Epidermal melanocyte (primary cell): ENCODE measurements around the gene YWHAG.
"Not testable (repeated sequence)": the region's sequence is repeated elsewhere in the genome, so short reads cannot be mapped to it uniquely, and the experiment has no call there.

Experiments used
- DNase-seq: peaks from one replicate; pipeline ENCODE4 v3.0.0; 2011; ENCODE audit warnings: low spot score; ENCODE audit not compliant: insufficient read length

The YWHAG gene

DNA sequence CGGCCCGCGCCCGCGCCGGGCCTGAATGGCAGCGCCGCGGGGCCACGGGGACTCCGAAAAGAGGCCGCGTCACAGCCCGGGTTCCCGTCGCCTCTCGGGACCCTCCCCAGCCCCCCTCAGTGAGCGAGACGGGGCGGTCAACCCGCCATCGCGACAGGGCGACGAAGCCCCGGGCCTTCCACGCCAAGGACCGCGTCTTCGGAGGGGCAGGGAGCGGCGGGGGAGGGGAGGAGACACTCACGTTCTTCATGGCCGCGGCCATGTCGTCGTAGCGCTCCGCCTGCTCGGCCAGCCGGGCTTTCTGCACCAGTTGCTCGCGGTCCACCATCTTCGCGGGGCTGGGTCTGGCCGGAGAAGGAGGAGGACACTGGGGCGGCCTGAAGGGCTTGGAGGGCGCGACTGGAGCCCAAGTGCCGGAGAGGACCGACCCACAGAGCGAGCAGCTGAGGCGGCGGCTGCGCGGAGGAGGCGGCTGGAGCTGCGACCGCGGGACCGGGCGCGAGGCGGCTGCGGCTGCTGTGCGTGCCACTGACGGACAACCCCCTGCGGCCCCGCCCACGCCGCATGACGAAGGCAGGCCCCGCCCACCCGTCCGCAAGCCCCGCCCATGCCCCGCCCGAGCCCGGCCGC, at the start of gene YWHAG:
TSS of gene YWHAG (minus strand) at position 511 of the 630 bp plus-strand sequence. CDS start at position 328, 183 bp downstream.
- DNase-seq: peak; percentile 53

DNA sequence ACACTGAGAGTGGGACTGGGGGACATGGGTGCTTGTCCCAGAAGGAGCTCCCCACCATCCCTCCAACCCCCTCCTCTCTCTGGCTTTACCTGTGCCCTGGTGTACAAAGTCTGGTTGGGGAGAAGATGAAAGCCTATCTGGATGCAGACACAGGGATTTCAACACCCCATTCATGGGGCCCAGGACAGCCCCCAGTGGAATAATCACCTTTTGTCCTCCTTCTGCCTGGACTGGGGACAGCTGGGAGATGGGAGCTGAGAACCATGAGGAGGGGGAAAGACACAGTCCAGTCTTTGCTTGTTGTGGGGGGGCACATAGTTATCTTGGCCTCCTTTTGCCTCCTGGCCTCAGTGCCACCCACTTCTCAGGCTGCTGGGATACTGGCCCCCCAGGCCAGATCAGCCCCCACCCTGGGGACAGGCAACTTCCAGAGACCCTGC, 49.4 kb upstream of the YWHAG start:
- DNase-seq: no peak

DNA sequence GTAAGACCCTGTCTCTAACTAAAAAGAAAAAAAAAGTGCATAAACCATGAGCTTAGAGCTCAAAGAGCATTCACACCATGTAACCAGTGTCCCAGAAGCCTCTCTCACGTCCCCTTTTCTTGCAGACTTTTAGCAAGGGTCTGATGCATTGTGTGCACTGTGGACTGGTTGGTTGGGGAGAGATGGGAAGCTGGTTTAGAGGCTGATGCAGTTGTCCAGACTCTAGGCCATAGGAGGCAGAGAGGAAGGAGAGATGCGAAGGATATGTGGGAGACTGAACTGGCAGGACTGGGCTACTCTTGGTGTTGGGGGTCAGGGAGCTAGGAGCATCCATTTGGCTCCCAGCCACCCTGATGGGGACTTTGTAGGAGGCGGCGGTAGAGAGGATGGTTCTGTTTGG, 48.9 kb upstream of the YWHAG start:
- DNase-seq: no peak

DNA sequence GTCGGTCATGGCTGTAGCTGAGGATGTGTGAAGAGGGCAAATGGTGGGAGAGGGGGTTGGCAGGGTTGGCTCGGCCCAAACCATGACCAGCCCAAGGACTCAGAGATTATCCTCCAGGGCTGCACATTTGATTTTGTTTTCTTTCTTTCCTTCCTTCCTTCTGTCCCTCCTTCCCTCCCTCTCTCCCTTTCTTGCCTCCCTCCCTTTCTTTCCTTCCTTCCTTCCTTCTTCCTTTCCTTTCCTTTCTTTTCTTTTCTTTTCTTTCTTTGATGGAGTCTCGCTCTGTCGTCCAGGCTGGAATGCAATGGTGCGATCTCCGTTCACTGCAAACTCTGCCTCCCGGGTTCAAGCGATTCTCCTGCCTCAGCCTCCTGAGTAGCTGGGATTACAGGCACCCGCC, 46.9 kb upstream of the YWHAG start:
- no peak for DNase-seq

DNA sequence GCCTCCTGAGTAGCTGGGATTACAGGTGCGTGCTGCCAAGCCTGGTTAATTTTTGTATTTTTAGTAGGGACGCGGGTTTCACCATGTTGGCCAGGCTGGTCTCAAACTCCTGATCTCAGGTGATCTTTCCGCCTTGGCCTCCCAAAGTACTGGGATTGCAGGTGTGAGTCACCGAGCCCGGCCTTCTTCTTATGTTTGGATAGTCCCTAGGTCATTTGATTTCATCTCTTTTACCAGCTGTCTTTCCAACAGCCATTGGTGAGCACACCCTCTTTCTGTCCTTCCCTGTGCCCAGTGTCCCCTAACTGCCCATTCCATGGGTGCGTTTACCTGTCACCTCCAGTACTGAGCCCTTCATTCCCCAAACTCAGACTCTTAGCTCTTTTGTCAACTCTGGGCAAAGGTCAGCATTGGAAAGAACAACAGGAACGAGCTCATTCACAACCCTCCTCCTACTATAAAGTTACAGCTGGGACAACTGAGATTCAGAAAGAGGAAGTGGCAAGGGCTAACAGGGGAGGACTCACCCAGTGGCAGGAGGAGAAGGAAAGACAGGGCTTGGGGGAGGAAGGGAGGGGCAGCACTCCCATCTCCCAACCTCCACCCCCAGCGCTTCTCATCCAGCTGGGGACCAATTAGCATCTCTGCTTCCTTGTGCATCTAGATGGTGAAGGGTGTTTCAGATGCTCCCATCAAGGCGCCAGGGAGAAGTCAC, 45.1 kb upstream of the YWHAG start:
- DNase-seq: no peak

DNA sequence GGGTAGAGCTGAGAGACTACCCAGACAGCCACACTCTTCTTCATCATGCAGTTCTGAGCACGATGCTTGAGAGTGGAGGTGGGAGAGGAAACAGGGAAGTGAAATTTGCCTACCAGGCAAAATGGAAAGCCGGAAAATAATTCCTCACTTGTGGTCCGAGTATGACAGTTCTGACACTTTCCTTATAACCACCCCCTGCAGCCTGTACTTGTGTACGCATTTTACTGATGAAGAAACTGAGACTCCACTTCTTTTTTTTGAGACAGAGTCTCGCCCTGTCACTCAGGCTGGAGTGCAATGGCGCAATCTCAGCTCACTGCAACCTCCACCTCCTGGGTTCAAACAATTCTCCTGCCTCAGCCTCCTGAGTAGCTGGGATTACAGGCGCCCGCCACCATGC, 44.3 kb upstream of the YWHAG start:
- DNase-seq: not testable (repeated sequence)

DNA sequence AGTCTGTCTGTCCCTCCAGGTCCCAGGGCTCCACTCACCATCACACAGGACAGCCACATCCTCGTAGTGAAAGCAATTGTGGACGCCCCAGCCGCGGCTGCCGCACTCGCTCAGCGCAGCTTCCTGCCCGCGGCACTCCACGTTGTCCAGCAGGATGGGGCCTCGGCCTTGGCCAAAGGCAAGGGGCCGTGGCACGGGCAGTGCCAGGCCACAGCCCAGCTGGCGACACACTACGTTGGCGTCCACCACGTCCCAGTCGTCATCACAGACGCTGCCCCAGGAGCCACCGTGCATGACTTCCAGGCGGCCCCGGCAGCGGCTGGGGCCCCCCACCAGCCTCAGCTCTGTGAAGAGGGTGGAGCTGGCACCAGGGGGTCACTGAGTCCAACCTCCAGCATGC, 41.5 kb upstream of the YWHAG start:
- no peak for DNase-seq

DNA sequence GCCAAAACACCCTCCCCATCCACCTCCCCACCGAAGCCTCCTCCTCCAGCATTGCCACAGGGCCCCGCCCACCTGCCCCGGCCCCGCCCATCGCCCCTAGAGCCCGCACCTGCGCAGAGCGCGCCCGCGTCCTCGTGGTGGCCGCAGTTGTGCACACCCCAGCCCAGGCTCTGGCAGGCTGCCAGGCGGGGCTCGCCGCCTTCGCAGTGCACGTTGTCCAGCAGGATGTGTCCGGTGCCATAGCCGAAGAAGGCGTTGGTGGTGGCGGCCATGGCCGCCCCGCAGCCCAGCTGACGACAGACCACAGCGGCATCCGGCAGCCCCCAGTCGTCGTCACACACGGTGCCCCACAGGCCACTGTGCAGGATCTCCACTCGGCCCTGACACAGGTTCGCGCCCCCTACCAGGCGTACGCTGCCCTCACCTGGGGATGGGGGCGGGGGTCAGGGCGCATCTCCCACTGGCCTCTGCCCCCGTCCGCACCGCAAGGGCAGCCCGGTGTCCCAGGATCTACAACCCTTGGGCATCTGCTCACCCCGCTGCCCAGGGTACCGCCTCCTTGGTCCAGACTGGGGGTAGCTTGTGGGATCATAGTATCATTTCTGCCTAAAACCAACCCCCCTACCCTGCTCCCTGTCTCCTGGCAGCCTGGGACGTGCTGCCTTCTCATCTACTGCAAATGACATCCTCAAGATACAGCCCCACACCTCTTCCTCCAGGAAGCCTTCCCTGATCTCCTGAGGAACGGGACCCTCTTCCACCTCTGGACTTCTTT, 38.8 kb upstream of the YWHAG start:
- peak; percentile 43 for DNase-seq

DNA sequence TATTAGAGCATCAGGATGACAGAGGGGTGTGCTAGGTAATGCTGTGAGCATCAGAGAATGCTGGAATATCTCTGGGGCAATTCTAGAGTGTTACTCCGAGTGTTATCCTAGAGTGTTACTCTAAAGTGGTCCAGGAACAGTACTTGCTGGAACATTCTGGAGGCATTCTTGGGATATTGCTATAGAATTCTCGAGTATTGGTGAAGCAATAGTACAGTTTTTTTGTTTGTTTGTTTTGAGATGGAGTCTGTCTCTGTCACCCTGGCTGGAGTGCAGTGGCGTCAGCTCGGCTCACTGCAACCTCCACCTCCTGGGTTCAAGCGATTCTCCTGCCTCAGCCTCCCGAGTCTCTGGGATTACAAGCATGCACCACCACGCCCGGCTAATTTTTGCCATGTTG, 38.1 kb upstream of the YWHAG start:
- no peak for DNase-seq

DNA sequence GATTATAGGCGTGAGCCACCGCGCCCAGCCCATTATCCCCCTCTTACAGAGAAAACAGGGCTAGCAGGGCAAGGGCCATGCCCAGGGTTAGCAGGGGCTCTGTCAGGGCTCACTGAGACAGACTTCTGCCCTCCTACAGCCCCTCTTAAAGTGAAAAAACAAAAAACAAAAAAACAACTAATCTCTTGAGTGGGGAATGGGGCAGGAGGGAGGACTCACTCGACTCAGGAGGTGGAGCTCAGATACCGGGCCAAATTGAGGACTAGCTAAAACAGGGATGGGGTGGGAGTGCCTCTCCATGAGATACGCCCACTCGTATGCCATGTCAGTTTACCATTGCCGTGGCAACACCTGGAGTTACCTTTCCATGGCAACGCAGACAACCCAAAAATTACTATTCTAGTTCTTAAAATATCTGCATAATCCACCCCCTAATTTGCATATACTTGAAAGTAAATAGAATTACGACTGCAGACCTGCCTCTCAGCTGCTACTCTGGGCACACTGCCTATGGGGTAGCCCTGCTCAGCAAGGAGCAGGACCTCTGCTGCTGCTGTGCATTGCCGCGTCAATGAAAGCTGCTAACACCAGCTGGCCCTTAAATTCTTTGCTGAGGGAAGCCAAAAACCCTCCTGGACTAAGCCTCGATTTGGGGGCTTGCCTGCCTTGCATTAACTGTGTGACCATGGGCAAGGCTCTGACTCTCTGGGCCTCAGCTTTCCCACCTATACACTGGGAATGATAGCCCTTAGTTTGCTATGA, 37.4 kb upstream of the YWHAG start:
- no peak for DNase-seq

DNA sequence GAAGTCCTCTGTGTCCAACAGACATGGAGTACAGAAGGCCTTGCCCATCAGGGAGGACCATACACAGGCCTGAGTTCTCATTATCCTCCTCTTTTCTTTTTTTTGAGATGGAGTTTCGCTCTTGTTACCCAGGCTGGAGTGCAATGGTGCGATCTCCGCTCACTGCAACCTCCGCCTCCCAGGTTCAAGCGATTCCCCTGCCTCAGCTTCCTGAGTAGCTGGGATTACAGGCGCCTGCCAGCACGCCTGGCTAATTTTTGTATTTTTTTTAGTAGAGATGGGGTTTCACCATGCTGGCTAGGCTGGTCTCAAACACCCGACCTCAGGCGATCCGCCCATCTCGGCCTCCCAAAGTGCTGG, 36.8 kb upstream of the YWHAG start:
- not testable (repeated sequence) for DNase-seq

DNA sequence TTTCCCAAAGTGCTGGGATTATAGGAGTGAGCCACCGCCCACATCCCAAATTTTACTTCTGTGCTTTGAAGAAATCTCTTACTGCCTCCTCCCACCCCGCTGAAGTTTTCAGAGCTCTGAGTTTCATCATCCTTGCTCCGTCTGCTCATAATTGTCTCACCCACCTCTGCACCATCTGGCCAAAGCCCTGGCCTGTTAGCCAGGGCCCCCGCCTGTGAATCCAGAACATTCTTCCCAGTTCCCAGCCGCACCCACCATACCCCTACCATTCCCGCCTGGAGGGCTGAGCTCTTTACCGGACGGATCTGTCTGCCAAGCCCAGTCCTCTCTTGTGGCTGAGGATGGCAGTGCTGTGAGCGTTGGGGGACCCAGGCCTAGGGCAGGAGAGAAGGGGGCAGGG, 36.2 kb upstream of the YWHAG start:
- no peak for DNase-seq

DNA sequence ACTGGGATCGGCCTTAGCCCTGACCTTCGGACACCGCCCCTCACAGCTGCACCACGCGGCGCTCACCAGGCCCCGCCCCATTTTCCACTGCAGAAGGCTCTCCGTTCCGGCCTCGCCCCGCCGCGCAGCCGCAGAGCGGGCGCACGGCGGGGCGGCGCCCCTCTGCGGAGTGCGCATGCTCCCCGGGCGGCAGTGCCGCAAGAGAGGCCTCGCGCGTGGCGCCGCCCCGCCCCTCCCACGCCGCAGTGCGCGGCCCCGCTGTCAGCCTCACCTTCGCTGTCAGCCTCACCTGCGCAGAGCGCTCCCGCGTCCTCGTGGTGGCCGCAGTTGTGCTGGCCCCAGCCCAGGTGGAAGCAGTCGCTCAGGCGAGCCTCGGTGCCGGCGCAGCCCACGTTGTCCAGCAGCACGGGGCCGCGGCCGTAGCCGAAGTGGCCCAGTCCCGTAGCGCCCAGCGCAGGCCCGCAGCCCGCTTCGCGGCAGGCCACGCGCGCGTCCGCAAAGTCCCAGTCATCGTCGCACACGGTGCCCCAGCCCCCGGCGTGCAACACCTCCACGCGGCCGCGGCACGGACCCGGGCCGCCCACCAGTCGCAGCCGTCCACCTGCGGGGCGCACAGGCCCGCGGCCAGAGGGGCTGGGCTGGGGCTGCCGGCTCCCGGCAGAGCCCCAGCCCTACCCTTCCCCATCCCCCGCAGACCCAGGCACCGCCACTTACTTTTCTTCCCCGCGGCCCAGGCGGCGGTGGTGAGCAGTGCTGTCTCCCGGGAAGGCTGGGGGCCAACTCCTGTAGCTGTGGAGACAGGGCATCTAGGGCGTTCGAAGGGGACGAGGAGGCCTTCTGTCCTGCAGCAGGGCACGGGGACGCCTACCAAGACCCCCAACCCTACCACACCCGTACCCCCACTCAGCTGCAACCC, 34.6 kb upstream of the YWHAG start:
- peak; percentile 97 for DNase-seq

DNA sequence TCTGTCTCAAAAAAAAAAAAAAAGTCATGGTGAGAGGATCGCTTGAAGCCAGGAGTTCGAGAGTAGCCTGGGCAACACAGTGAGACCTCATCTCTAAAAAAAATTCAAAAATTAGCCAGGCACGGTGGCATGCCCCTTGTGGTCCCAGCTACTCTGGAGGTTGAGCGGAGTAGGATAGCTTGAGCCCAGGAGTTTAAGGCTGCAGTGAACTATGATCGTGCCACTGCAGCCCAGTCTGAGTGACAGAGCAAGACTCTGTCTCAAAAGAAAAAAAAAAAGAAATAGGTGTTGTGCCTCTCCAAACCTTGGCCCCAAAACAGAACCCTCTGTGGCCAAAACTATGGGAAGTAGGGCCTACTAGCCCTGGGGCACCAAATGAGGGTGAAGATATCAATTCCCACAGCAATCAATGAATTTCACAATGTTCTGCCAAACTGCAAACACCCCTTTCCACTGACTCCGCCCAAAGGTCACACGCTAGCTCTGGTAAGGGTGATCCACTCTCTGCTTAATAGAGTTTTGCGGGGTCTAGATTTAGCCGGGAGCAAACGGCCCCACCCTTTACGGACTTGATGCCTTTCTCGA, 33.8 kb upstream of the YWHAG start:
- no peak for DNase-seq

DNA sequence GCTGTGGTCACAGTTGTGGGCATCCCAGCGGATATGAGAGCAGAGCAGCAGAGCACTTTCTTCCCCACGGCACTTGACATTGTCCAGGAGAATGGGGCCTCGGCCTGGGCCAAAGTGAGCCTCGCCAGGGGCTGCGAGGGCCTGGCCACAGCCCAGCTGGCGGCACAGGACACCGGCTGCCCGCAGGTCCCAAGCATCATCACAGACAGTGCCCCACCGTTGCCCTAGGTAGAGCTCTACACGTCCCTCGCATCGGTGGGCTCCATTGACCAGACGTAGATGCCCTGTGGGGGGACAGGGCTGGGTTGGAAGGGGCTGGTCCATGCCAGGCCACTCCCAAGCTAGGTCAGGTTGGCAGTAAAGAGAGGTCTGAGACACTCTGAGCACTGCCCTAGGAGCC, 31.3 kb upstream of the YWHAG start:
- no peak for DNase-seq

DNA sequence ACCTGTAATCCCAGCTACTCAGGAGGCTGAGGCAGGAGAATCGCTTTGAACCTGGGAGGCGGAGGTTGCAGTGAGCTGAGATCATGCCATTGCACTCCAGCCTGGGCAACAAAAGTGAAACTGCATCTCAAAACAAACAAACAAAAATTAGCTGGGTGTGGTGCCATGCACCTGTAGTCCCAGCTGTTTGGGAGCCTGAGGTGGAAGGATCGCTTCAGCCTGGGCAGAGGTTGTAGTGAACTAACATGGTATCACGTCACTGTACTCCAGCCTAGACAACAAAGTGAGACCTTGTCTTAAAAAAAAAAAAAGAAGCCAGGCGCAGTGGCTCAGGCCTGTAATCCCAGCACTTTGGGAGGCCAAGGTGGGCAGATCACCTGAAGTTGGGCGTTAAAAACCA, 29.0 kb upstream of the YWHAG start:
- DNase-seq: not testable (repeated sequence)

DNA sequence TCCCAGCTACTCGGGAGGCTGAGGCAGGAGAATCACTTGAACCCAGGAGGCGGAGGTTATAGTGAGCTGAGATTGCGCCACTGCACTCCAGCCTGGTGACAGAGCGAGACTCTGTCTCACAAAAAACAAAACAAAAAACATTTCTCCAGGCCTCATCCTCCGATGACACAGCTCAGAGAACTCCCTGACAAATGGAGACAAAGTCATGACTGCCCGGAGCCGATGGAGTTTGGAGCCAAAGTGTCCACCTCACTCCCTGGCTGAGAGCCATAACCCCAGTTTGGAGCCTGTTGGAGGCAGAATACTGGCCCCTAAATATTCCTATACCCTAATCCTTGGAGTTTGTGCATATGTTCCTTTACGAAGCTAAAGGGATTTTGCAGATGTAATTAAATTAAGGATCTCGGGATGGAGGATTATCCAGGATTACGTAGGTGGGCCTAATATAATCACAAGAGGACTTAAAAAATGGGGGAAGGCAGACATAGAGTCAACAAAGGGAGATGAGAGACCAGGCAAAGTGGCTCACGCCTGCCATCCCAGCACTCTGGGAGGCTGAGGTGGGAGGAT, 28.0 kb upstream of the YWHAG start:
- no peak for DNase-seq

DNA sequence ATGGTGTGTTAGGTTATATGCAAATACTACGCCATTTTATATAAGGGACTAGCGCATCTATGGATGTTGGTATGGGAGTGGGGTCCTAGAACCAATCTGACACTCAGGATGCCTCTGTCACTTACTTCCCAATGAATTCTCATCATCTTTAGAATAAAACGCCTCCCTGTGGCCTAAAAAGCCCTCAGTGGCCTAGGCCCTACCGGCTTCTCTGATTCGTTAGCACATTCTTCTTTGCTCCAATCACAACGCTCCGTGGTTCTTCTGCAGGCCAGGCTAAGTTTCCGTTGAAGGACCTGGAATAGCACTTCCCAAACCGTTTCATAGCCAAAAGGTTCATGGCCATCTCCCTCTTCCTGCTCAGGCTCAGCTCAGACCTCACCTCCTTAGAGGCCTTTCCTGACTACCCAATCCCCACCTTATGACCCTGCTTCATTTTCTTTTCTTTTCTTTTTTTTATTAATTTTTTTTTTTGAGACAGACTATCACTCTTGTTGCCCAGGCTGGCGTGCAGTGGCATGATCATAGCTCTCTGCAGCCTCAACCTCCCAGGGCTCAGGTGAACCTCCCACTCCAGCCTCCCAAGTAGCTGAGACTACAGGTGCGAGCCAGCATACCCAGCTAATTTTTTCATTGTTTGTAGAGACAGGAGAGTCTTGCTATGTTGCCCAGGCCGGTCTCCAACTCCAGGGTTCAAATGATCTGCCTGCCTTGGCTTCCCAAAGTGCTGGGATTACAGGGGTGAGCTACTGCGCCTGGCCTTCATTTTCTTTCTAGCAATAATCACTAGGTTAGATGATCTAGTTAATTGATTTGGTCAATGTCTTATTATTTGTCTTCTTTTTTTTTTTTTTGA, 24.5 kb upstream of the YWHAG start:
- no peak for DNase-seq

DNA sequence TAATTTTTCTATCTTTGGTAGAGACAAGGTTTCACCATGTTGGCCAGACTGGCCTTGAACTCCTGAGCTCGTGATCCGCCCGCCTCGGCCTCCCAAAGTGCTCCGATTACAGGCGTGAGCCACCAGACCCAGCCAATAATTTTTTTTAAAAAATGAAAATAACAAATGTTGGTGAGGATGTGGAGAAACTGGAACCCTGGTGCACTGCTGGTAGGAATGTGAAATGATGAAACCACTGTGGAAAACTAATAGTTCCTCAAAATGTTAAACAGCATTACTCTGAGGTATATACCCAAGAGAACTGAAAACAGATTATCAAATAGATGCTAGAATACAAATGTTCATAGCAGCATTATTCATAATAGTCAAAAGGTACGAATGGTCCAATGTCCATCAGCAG, 23.0 kb upstream of the YWHAG start:
- no peak for DNase-seq
